HEK293 (cell line): ENCODE measurements around the gene CDC42EP1.
A peak's percentile ranks its signal among the peaks of the same experiment; 100 is the strongest.

Experiments
- CTCF ChIA-PET: fragments of 350-600 bp; formaldehyde crosslinking; extraction: SDS; loops from one replicate; lab custom pipeline; 2021; ENCODE audit warnings: antibody characterized with exemption; lab: Yijun Ruan, JAX
- POLR2A ChIA-PET: fragments of 300-600 bp; formaldehyde crosslinking; extraction: SDS; loops from one replicate; lab custom pipeline; 2020; ENCODE audit warnings: antibody characterized with exemption, inconsistent platforms; lab: Yijun Ruan, JAX
- H3K27ac ChIP-seq: fragments of 200-500 bp; sonication (Bioruptor generic); 2 replicates; pipeline ENCODE4 v1.5.1; 2014; ENCODE audit warnings: low read depth, low read length, control low read depth, inconsistent platforms; ENCODE audit errors: extremely low read depth
- H3K36me3 ChIP-seq, 2 experiments: fragments of 200-500 bp in 1 of 2; sonication (Bioruptor generic) in 1 of 2; 1 replicate in 1 of 2; 2 replicates in 1 of 2; pipeline ENCODE4 v1.5.1; 2014 to 2017; ENCODE audit warnings: inconsistent platforms in 2 of 2, low read length in 2 of 2; ENCODE audit not compliant: control insufficient read depth in 2 of 2, insufficient read depth in 1 of 2
- H3K4me1 ChIP-seq: fragments of 200-500 bp; sonication (Bioruptor generic); 2 replicates; pipeline ENCODE4 v1.5.1; 2014; ENCODE audit warnings: mild to moderate bottlenecking, low read length, inconsistent platforms; ENCODE audit not compliant: control insufficient read depth, insufficient read depth
- H3K4me3 ChIP-seq: 2 replicates; pipeline ENCODE4 v1.5.1; 2011; ENCODE audit warnings: low read depth, mild to moderate bottlenecking, control low read depth, low read length, moderate library complexity
- H3K9me3 ChIP-seq: fragments of 200-500 bp; sonication (Bioruptor generic); 2 replicates; pipeline ENCODE4 v1.5.1; 2014; ENCODE audit warnings: low read depth, low read length, inconsistent platforms; ENCODE audit not compliant: control insufficient read depth, insufficient read depth
- BCL6B ChIP-seq: fragments of 450-650 bp; formaldehyde crosslinking; IDR thresholded peaks from 2 replicates; pipeline ENCODE4 v1.5.1; 2017; ENCODE audit warnings: missing biosample characterization, missing genetic modification characterization
- FEZF1 ChIP-seq: fragments of 450-650 bp; formaldehyde crosslinking; IDR thresholded peaks from 2 replicates; pipeline ENCODE4 v1.5.1; 2016; ENCODE audit warnings: missing biosample characterization, missing genetic modification characterization
- GLI4 ChIP-seq: fragments of 450-650 bp; formaldehyde crosslinking; IDR thresholded peaks from 2 replicates; pipeline ENCODE4 v1.5.1; 2016; ENCODE audit warnings: missing biosample characterization, missing genetic modification characterization
- MEIS1 ChIP-seq: sonication (generic); formaldehyde crosslinking; IDR thresholded peaks from 2 replicates; pipeline ENCODE4 v1.8.1; 2022; ENCODE audit warnings: missing genetic modification reagents, mild to moderate bottlenecking, borderline replicate concordance
- SP2 ChIP-seq: fragments of 450-650 bp; formaldehyde crosslinking; IDR thresholded peaks from 2 replicates; pipeline ENCODE4 v1.5.1; 2016; ENCODE audit warnings: missing biosample characterization, missing genetic modification characterization
- ZNF121 ChIP-seq: fragments of 450-650 bp; formaldehyde crosslinking; IDR thresholded peaks from 2 replicates; pipeline ENCODE4 v1.5.1; 2016; ENCODE audit warnings: missing biosample characterization, missing genetic modification characterization
- ZNF138 ChIP-seq: fragments of 450-650 bp; formaldehyde crosslinking; IDR thresholded peaks from 2 replicates; pipeline ENCODE4 v1.5.1; 2016; ENCODE audit warnings: missing biosample characterization, missing genetic modification characterization, borderline replicate concordance
- ZNF16 ChIP-seq: fragments of 450-650 bp; formaldehyde crosslinking; IDR thresholded peaks from 2 replicates; pipeline ENCODE4 v1.5.1; 2016; ENCODE audit warnings: low read depth, missing biosample characterization, missing genetic modification characterization
- ZNF174 ChIP-seq: fragments of 450-650 bp; formaldehyde crosslinking; IDR thresholded peaks from 2 replicates; pipeline ENCODE4 v1.5.0; 2017; ENCODE audit warnings: missing biosample characterization, mild to moderate bottlenecking, missing genetic modification characterization
- ZNF18 ChIP-seq: fragments of 450-650 bp; formaldehyde crosslinking; IDR thresholded peaks from 2 replicates; pipeline ENCODE4 v1.5.1; 2016; ENCODE audit warnings: missing biosample characterization, missing genetic modification characterization
- ZNF19 ChIP-seq: fragments of 450-650 bp; formaldehyde crosslinking; IDR thresholded peaks from 2 replicates; pipeline ENCODE4; 2016; ENCODE audit warnings: missing biosample characterization, missing genetic modification characterization, low read depth
- ZNF202 ChIP-seq: fragments of 450-650 bp; formaldehyde crosslinking; IDR thresholded peaks from 2 replicates; pipeline ENCODE4 v1.5.1; 2016; ENCODE audit warnings: missing biosample characterization, missing genetic modification characterization, borderline replicate concordance
- ZNF211 ChIP-seq: fragments of 450-650 bp; formaldehyde crosslinking; IDR thresholded peaks from 2 replicates; pipeline ENCODE4 v1.5.1; 2016; ENCODE audit warnings: low read depth, missing biosample characterization, missing genetic modification characterization
- ZNF214 ChIP-seq: fragments of 450-650 bp; formaldehyde crosslinking; IDR thresholded peaks from 2 replicates; pipeline ENCODE4 v1.5.1; 2017; ENCODE audit warnings: missing biosample characterization, mild to moderate bottlenecking, missing genetic modification characterization, borderline replicate concordance
- ZNF23 ChIP-seq: fragments of 450-650 bp; formaldehyde crosslinking; IDR thresholded peaks from 2 replicates; pipeline ENCODE4 v1.5.1; 2016; ENCODE audit warnings: missing biosample characterization, missing genetic modification characterization, borderline replicate concordance
- ZNF394 ChIP-seq: fragments of 450-650 bp; formaldehyde crosslinking; IDR thresholded peaks from 2 replicates; pipeline ENCODE4 v1.5.1; 2016; ENCODE audit warnings: missing biosample characterization, missing genetic modification characterization, mild to moderate bottlenecking, moderate library complexity, borderline replicate concordance
- ZNF488 ChIP-seq: fragments of 450-650 bp; formaldehyde crosslinking; IDR thresholded peaks from 2 replicates; pipeline ENCODE4 v1.5.1; 2016; ENCODE audit warnings: missing biosample characterization, missing genetic modification characterization
- ZNF501 ChIP-seq: fragments of 450-650 bp; formaldehyde crosslinking; IDR thresholded peaks from 2 replicates; pipeline ENCODE4 v1.5.1; 2016; ENCODE audit warnings: missing biosample characterization, missing genetic modification characterization
- ZNF549 ChIP-seq: fragments of 450-650 bp; IDR thresholded peaks from 2 replicates; pipeline ENCODE4 v1.5.1; 2018; ENCODE audit warnings: missing biosample characterization, missing genetic modification characterization, mild to moderate bottlenecking, inconsistent platforms, moderate library complexity
- ZNF580 ChIP-seq: fragments of 450-650 bp; formaldehyde crosslinking; IDR thresholded peaks from 2 replicates; pipeline ENCODE4 v1.5.1; 2016; ENCODE audit warnings: missing biosample characterization, missing genetic modification characterization
- ZNF623 ChIP-seq: fragments of 450-650 bp; formaldehyde crosslinking; IDR thresholded peaks from 2 replicates; pipeline ENCODE4 v1.5.1; 2016; ENCODE audit warnings: missing biosample characterization, missing genetic modification characterization
- ZNF768 ChIP-seq: fragments of 450-650 bp; formaldehyde crosslinking; IDR thresholded peaks from 2 replicates; pipeline ENCODE4 v1.5.1; 2018; ENCODE audit warnings: missing biosample characterization, mild to moderate bottlenecking, missing genetic modification characterization
- ZNF776 ChIP-seq: fragments of 450-650 bp; formaldehyde crosslinking; IDR thresholded peaks from 2 replicates; pipeline ENCODE4 v1.5.0; 2017; ENCODE audit warnings: missing biosample characterization, missing genetic modification characterization, borderline replicate concordance
- ZNF791 ChIP-seq: fragments of 450-650 bp; formaldehyde crosslinking; IDR thresholded peaks from 2 replicates; pipeline ENCODE4 v1.5.1; 2016; ENCODE audit warnings: missing biosample characterization, missing genetic modification characterization

CDC42EP1 gene

GRCh38 chr22:37616201-37617083 lies 56.2 kb downstream of the CDC42EP1 start (continued):
- no peak for TF ChIP-seq ZNF488 (tag by site-specific recombination)
- TF ChIP-seq ZNF174, result no peak
- TF ChIP-seq ZNF623 (tag by site-specific recombination), result peak; percentile 73
- TF ChIP-seq FEZF1, result peak; percentile 25; the same call in 1 of the 2 replicates
- no peak for TF ChIP-seq ZNF549 (tag by site-specific recombination)
- TF ChIP-seq SP2 (tag by site-specific recombination), result 0 out of 2 replicates have a peak, but pooled peaks have one; percentile 23
- TF ChIP-seq ZNF768 (tag by site-specific recombination), result no peak
- no peak for TF ChIP-seq ZNF501
- no peak for TF ChIP-seq MEIS1 (CRISPR knock-in tag)
- no peak for TF ChIP-seq ZNF18 (tag by site-specific recombination)
- TF ChIP-seq ZNF211 (tag by site-specific recombination), result no peak
- TF ChIP-seq ZNF19 (tag by site-specific recombination), result no peak

- peaks cover 16 to 69% of the 10 kb centered on the region in 2 experiments for H3K36me3 ChIP-seq
- H3K4me1 ChIP-seq, result no peaks in the 10 kb centered on the region
- no peak overlapping the region for H3K27ac ChIP-seq
- H3K9me3 ChIP-seq, result no peaks in the 10 kb centered on the region
- TF ChIP-seq ZNF394 (tag by site-specific recombination), result no peak
- TF ChIP-seq ZNF121 (tag by site-specific recombination), result peak; percentile 88
- TF ChIP-seq ZNF580 (tag by site-specific recombination), result no peak
- ChIA-PET CTCF (interaction anchor here (0.7 to 2.9 kb wide), 5 partner anchors 10 to 603 kb away, joined by 3 to 19 read pairs (median 3); no protein-coding TSS in a partner anchor), POLR2A (interaction anchor here (0.7 to 1.3 kb wide), 2 partner anchors 9 to 58 kb away, joined by 3 to 10 read pairs; partner anchors contain the start of gene GGA1)
- no peak overlapping the region for H3K4me3 ChIP-seq
Observed at GRCh38 chr22:37617431-37617830, 57.2 kb downstream of the CDC42EP1 start.

- POLR2A ChIA-PET, result interaction anchor here (0.7 to 1.3 kb wide), 4 partner anchors 10 to 127 kb away, joined by 3 to 10 read pairs (median 4); partner anchors contain the start of genes GGA1 and NOL12
- Histone ChIP-seq H3K9me3 (no peaks in the 10 kb centered on the region), H3K4me3 (no peak overlapping the region), H3K36me3 (peaks cover 17 to 76% of the 10 kb centered on the region in 2 experiments), H3K27ac (no peak overlapping the region), H3K4me1 (no peaks in the 10 kb centered on the region)
- no peak for TF ChIP-seq BCL6B (tag by site-specific recombination)
- TF ChIP-seq ZNF19 (tag by site-specific recombination), result no peak
- no peak for TF ChIP-seq ZNF776
- no peak for TF ChIP-seq ZNF202 (tag by site-specific recombination)
- TF ChIP-seq ZNF138 (tag by site-specific recombination), result no peak
- TF ChIP-seq GLI4, result no peak
- TF ChIP-seq ZNF23 (tag by site-specific recombination), result no peak
- TF ChIP-seq ZNF214 (tag by site-specific recombination), result no peak
- no peak for TF ChIP-seq ZNF16 (tag by site-specific recombination)
- TF ChIP-seq ZNF791 (tag by site-specific recombination), result no peak
- CTCF ChIA-PET, result interaction anchor here (0.6 to 2.9 kb wide), 8 partner anchors 9 to 245 kb away, joined by 3 to 19 read pairs (median 3); no protein-coding TSS in a partner anchor
Observed at GRCh38 chr22:37618072-37618656, 57.9 kb downstream of the CDC42EP1 start.
